ENCODE measurements around the gene ADAM30.

GRCh38 chr1:119869995-119870394 is 26.3 kb downstream of the ADAM30 start:
- TF ChIP-seq, protein P1, sequence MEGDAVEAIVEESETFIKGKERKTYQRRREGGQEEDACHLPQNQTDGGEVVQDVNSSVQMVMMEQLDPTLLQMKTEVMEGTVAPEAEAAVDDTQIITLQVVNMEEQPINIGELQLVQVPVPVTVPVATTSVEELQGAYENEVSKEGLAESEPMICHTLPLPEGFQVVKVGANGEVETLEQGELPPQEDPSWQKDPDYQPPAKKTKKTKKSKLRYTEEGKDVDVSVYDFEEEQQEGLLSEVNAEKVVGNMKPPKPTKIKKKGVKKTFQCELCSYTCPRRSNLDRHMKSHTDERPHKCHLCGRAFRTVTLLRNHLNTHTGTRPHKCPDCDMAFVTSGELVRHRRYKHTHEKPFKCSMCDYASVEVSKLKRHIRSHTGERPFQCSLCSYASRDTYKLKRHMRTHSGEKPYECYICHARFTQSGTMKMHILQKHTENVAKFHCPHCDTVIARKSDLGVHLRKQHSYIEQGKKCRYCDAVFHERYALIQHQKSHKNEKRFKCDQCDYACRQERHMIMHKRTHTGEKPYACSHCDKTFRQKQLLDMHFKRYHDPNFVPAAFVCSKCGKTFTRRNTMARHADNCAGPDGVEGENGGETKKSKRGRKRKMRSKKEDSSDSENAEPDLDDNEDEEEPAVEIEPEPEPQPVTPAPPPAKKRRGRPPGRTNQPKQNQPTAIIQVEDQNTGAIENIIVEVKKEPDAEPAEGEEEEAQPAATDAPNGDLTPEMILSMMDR (IDR thresholded peaks at IDR 0.05 in 4 of 5, conservative IDR thresholded peaks at IDR 0.05 in 1 of 5): no peak
- no peak for TF ChIP-seq POLR2A (IDR thresholded peaks at IDR 0.05)
